ENCODE results near the gene CACNA2D3.

Gene CACNA2D3

DNA sequence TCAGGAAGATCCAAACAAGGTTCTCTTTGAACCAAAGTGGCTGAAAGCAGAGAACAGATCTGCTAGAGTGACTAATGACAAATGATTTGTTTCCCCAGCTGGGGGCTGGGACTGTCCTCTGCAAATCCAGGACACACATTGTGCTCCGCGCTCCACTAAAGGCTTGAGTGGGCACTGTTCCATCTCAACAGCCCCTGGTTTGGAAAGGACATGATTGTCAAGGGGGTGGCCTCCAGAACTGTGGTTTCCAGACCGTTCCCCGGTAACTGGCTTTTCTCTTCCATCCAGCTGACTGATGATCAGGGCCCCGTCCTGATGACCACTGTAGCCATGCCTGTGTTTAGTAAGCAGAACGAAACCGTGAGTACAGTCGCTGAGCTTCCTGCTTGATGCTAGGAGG is 714.5 kb downstream of the CACNA2D3 start:
- peak; percentile 70 for DNase-seq (ENCODE audit: low spot score)

GRCh38 chr3:54837964-54838363 is 715.6 kb downstream of the CACNA2D3 start:
- DNase-seq (ENCODE audit: low spot score): no peak

DNA sequence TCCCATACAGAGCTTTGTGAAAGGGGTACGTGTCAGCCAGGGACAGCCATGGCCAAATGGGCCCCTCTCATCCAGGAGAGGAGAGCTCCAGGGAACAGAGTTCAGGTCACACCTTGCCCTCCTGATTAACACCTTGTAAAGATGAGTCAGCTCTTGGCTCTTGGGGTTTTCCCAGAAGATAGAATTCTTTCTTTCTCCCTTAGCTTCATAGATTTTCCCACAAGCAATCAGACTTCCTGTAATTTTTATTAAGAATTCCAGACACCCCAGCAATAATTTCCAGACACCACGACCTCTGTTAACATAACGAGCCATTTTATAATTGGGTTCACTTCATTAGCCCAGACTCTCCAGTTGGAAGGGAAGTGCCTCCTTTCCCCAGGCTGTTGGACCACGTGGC is 719.1 kb downstream of the CACNA2D3 start:
- no peak for DNase-seq (ENCODE audit: low spot score)

GRCh38 chr3:54843352-54843751 is 721.0 kb downstream of the CACNA2D3 start:
- no peak for DNase-seq (ENCODE audit: low spot score)

GRCh38 chr3:54844211-54844610 is 721.9 kb downstream of the CACNA2D3 start:
- no peak for DNase-seq (ENCODE audit: low spot score)

DNA sequence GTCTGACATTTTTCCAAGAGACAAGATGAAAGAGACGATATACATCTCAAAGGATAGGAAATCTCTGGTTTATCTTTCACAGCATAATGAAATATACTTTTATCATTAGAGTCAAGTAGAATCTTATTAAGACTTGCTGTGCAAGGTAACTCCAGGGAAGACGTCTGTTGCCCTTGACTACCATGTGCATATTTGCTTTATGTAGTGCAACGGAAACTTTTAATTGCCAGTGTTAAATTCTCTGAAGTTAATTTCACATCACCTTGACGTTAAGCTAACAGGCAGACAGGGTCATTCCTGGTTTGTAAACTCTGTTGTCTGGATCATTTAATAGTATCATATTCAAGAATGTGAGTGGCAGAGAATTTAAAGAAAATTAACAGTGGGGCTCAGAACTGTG is 722.7 kb downstream of the CACNA2D3 start:
- DNase-seq (ENCODE audit: low spot score): peak; percentile 37

DNA sequence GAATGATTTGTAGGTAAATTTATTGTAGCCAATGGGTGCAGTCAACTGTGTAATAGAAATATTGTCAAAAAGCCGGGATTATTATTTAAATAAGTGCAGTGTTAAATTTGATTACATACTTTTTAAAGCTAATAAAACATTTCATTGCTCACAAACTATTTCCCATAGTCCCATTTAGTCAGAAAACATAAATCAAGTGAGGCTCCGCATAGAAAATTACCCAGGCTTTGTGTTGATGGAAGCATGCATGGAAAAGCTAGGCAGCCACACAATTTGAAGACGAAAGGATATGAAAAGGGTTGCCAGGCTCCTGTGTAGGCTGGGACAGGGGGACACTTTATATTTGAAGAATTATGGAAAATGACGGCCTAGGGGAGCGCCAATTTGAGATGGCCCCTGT is 723.2 kb downstream of the CACNA2D3 start:
- no peak for DNase-seq (ENCODE audit: low spot score)

DNA sequence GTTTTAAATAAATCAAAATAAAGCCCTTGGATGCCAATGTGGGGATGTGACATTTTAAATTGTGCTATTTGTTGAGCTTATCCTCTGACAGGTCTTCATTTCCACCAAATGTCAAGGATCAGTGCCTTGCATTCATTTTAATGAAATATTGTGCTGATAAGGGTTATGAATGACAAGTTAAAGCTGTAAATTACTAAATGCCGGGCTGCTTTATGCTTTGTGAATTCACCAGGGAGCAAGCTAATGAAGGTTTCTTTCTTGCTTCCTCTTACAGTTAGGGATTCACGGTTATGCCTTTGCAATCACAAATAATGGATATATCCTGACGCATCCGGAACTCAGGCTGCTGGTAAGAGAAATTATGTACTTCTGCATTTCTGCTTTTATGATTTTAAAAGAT is 723.8 kb downstream of the CACNA2D3 start:
- DNase-seq (ENCODE audit: low spot score): no peak

DNA sequence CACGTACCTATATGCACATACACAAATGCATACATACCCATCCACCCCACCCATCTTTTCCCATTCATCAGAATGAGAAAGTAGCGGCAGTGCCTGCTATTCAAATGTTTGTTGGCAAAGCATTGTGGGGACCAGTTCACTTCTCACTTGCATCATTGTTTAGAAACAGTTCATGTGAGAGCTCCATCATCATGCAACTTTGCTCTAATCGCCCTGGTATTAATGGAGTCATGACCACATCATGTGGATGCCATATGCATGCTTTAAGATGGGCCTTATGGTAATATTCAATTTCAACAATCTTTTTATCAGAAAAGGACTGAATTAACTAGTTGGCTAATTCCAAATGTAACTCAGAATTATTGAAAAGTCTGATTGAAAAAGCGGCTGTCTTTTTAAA is 725.0 kb downstream of the CACNA2D3 start:
- DNase-seq (ENCODE audit: low spot score): no peak

GRCh38 chr3:54849360-54849759 is 727.0 kb downstream of the CACNA2D3 start:
- no peak for DNase-seq (ENCODE audit: low spot score)

DNA sequence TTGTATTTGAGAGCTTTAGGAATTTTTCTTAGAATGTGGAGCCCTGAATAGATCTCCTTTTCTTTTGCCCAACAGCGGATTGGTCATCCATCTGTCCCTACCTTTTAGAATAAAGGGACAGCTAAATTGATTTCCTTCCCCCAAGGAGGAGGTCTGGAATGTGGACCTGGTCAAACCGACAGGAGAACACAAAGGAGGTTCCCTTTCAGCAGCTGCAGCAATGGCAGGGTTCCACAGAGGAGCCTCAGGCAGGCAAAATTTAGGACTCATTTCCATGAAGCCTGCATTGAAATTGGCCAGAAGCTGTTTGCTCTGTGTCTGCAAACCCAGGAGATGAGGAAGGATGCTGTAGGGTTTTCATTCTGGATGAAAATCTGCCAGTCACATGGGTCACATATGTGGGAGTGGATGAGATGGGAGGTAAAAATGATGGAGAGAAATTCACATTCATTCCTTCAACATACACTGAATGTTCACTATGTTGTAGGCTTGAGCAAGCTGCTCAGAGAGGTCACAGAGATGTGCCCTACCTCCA is 728.2 kb downstream of the CACNA2D3 start:
- DNase-seq (ENCODE audit: low spot score): no peak

- DNase-seq (ENCODE audit: low spot score): peak; percentile 67
Measured at GRCh38 chr3:54853573-54854404, 731.4 kb downstream of the CACNA2D3 start.

DNA sequence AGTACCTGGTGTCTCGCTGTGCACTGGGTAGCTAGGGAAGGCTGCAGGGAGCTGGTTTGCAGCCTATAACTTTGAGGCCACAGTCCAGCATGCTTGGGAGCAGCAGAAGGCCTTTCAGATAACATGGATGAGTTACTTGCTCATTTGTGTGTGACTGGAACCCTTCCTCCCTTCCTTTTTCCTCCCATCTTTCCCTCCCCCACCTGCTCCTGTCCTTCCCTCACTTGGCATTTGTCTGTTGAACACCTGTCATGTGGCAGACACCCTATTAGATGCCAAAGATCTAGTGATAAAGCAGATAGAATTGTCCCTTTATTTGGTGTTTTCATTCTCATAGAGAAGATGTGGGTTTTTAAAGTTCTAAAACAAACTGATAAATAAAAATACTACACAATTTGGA is 733.9 kb downstream of the CACNA2D3 start:
- DNase-seq (ENCODE audit: low spot score): no peak

DNA sequence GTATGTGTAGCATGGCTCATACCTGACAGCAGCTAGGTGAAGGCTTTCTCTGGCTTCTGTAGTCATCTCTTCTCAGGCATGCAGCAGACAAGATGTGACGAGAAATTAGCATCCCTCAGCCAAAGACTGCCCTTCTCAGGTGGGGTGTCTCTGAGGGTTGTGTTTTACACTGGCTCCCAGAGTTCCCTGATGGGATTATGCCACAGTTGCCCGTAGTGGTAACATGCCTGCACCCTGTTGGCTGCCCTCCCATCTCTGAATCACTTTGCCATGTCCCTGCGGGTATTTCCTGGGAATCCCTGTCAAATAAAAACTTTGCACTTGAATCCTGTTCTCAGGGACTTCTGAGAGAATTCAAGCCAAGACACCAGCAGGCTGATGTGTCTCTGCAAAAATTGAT is 735.0 kb downstream of the CACNA2D3 start:
- DNase-seq (ENCODE audit: low spot score): no peak

DNA sequence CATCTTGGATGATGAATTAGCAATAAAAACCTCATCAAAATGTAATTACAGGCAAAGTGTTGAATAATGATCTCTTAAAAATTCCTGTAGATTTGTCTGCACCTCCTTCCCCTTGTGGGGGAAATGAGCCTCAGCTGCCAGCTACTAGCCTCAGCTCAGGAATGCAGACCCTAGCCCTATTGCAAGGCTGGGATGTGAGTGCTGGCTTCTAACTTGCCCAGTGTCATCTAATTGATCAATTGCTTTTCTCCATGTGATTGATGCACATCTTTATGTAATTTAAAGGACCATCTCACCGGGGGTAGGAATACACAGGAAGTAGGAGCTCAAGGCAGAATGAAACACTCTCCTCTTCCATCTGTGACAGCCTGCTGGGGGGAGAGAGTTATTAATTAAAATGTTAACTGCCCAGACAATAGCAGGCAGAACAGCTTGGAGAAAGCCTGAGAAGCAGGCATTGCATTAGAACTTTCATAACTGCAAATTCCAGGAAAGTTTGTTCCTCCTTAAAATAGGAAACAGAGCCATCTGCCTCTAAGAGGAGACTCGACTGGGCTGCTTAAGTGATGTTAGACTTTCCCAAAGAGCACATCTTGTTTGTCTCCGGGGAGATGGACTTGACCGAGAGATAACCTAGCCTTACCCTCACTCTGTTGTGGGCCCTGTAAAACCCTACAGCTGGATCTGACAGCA is 735.9 kb downstream of the CACNA2D3 start:
- DNase-seq (ENCODE audit: low spot score): peak; percentile 16

- DNase-seq (ENCODE audit: low spot score): no peak
Measured at GRCh38 chr3:54859184-54859583, 736.8 kb downstream of the CACNA2D3 start.

DNA sequence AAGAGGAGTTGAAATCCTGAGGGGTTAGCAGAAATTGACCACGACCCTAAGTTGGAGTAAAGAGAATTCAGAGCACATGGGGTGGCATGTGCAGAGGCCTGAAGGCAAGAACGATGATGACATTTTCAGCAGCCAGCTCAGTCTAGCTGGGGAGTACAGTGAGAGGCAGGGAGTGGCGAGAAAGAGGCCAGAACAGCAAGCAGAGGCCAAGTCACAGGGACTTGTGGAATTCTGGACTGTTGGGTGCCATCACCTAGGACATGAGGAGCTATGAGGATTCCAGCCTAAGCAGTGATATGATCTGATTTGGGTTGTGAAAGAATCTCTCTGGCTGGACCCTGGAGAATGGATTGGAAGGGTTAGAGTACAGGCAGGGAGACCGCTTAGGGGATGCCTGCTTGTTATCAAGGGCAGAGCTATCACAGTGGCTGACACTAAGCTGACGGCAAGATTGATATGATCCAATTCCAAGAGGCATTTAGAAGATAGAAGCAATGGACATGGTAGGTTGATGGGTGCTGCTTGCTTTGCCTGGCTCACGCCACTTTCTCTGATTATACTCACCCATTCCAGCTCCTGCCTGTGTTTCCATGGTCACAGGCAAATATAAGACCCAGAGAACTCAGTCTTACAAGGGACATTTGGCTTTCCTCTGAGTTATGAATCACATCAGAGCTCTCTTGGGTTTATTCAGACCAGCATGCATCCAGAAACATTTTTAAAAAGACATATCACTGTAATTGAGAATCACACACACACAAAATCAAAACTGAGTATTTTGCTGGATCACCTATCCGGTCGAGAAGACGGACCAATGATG is 739.1 kb downstream of the CACNA2D3 start:
- DNase-seq (ENCODE audit: low spot score): peak; percentile 90

- no peak for DNase-seq (ENCODE audit: low spot score)
Measured at GRCh38 chr3:54862526-54862925, 740.2 kb downstream of the CACNA2D3 start.

GRCh38 chr3:54863366-54863765 is 741.0 kb downstream of the CACNA2D3 start:
- DNase-seq (ENCODE audit: low spot score): no peak

DNA sequence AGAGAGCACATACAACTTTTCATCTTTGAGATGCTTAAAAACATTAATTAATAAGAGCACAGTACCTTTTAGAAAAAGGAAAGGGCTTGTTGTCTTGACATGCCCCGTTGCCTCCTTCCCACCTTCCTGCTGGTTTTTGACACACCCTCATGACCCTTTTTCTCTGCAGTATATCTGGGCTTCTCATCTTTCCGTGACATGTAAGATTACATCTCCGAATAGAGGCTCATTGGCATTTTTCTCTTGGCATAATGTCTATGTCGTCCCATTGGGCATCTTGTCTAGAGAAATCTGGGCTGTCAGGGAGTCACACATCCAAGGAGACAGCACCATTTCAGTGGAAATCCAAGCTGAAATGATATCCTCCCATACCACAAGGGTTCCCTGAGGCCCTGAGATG is 741.4 kb downstream of the CACNA2D3 start:
- DNase-seq (ENCODE audit: low spot score): no peak

DNA sequence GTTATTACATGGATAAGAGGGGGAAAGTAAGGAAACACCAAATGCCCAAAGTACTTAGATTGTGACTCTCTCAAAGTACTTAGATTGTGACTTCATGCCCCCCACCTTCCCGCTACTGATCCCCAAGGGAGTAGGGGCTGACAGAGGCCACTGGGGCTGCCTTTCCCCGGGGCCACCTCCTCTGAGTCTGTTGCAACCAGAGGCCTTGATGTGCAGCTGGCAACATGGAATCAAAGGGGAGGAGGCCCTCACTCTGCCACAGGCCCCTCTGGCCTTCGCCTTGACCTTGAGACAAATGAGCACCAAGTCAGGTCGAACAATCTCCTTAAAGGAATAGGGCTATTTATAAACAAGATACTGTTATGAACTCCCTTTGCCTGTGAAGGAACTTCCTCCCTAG is 743.0 kb downstream of the CACNA2D3 start:
- no peak for DNase-seq (ENCODE audit: low spot score)

GRCh38 chr3:54866251-54866650 is 743.9 kb downstream of the CACNA2D3 start:
- DNase-seq (ENCODE audit: low spot score): no peak

Data from SK-N-DZ (cell line).